MM.1S (cell line): Measurements from ENCODE around the gene ZMAT1.

Experiments used
- DNase-seq: peaks from one replicate; pipeline ENCODE4 v3.0.0-alpha.2; 2015
- H2AFZ ChIP-seq: fragments of 300-600 bp; sonication (generic); 2 replicates; pipeline ENCODE4 v1.6.0; 2016; ENCODE audit warnings: antibody characterized with exemption, low read length
- H3F3A ChIP-seq: fragments of 300-600 bp; sonication (generic); 2 replicates; pipeline ENCODE4 v1.6.1; 2016; ENCODE audit warnings: mild to moderate bottlenecking, antibody characterized with exemption, low read length, moderate library complexity, mixed read lengths; ENCODE audit not compliant: insufficient read depth
- H3K27ac ChIP-seq: fragments of 300-600 bp; sonication (generic); 2 replicates; pipeline ENCODE4 v1.5.1; 2016; ENCODE audit warnings: mild to moderate bottlenecking, low read length
- H3K27me3 ChIP-seq: fragments of 300-600 bp; sonication (generic); replicated peaks from 2 replicates; pipeline ENCODE4 v1.6.0; 2016; ENCODE audit warnings: low read length; ENCODE audit not compliant: insufficient read depth
- H3K36me3 ChIP-seq: fragments of 300-600 bp; sonication (generic); replicated peaks from 2 replicates; pipeline ENCODE4 v1.6.1; 2016; ENCODE audit warnings: mild to moderate bottlenecking, low read length, mixed read lengths; ENCODE audit not compliant: insufficient read depth
- H3K4me1 ChIP-seq: fragments of 300-600 bp; sonication (generic); 2 replicates; pipeline ENCODE4 v1.6.1; 2016; ENCODE audit warnings: low read length, mixed read lengths
- H3K4me2 ChIP-seq: fragments of 300-600 bp; sonication (generic); 2 replicates; pipeline ENCODE4 v1.6.0; 2016; ENCODE audit warnings: low read depth, low read length
- H3K4me3 ChIP-seq: fragments of 300-600 bp; sonication (generic); 2 replicates; pipeline ENCODE4 v1.5.1; 2016; ENCODE audit warnings: low read length, mixed read lengths
- H3K79me2 ChIP-seq: fragments of 300-600 bp; sonication (generic); 2 replicates; pipeline ENCODE4 v1.6.1; 2016; ENCODE audit warnings: mixed run types, low read length, mixed read lengths
- H3K9ac ChIP-seq: fragments of 300-600 bp; sonication (generic); 2 replicates; pipeline ENCODE4 v1.6.1; 2016; ENCODE audit warnings: low read length, mixed read lengths
- H3K9me2 ChIP-seq: fragments of 300-600 bp; sonication (generic); replicated peaks from 2 replicates; pipeline ENCODE4 v1.6.1; 2016; ENCODE audit warnings: mild to moderate bottlenecking, low read length, mixed read lengths; ENCODE audit not compliant: insufficient read depth
- H3K9me3 ChIP-seq: fragments of 300-600 bp; sonication (generic); replicated peaks from 2 replicates; pipeline ENCODE4 v1.6.1; 2016; ENCODE audit warnings: mild to moderate bottlenecking, low read length, mixed read lengths; ENCODE audit not compliant: insufficient read depth
- H4K20me1 ChIP-seq: fragments of 300-600 bp; sonication (generic); 2 replicates; pipeline ENCODE4 v1.6.1; 2016; ENCODE audit warnings: mild to moderate bottlenecking, low read length, moderate library complexity, mixed read lengths; ENCODE audit not compliant: insufficient read depth
- EZH2 ChIP-seq: fragments of 300-600 bp; sonication (generic); optimal IDR thresholded peaks from 2 replicates; pipeline ENCODE3; 2017; ENCODE audit warnings: low read depth, mild to moderate bottlenecking, antibody characterized with exemption, low read length, mixed read lengths
- EZH2phosphoT487 ChIP-seq: fragments of 300-600 bp; sonication (generic); IDR thresholded peaks from 2 replicates; pipeline ENCODE4 v1.6.1; 2018; ENCODE audit warnings: antibody characterized with exemption, low read length
- TF ChIP-seq, protein P1 (sequence below): fragments of 300-600 bp; sonication (generic); IDR thresholded peaks from 2 replicates; pipeline ENCODE4 v1.5.1; 2016; ENCODE audit warnings: antibody characterized with exemption, low read length, mixed read lengths

The ZMAT1 gene

DNA sequence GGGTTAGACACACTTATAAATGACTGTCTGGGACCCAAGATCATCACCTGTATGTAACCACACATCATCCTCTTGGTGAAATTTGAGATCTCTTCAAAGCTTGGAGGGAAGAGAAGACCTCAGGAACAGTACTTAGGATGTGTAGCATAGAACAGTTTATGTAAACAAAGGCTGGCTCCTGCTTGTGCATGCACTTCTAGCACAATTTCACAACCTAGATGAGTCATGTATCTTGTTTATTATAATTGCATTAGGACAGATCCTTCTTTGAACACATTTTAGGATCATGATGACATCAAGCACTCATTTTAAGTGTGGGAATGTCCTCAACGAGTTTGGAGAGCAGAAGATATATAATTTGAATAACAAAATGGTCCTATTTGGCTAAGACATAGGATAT is 26.3 kb upstream of the ZMAT1 start:
- H3K27me3 ChIP-seq, result no peaks in the 10 kb centered on the region
- H3F3A ChIP-seq, result 0 out of 2 replicates have a peak, but pooled peaks cover 4% of the 10 kb centered on the region
- H4K20me1 ChIP-seq, result no peaks in the 10 kb centered on the region
- H2AFZ ChIP-seq, result no peak overlapping the region
- TF ChIP-seq, protein P1, sequence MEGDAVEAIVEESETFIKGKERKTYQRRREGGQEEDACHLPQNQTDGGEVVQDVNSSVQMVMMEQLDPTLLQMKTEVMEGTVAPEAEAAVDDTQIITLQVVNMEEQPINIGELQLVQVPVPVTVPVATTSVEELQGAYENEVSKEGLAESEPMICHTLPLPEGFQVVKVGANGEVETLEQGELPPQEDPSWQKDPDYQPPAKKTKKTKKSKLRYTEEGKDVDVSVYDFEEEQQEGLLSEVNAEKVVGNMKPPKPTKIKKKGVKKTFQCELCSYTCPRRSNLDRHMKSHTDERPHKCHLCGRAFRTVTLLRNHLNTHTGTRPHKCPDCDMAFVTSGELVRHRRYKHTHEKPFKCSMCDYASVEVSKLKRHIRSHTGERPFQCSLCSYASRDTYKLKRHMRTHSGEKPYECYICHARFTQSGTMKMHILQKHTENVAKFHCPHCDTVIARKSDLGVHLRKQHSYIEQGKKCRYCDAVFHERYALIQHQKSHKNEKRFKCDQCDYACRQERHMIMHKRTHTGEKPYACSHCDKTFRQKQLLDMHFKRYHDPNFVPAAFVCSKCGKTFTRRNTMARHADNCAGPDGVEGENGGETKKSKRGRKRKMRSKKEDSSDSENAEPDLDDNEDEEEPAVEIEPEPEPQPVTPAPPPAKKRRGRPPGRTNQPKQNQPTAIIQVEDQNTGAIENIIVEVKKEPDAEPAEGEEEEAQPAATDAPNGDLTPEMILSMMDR, result no peak
- TF ChIP-seq EZH2 (no peak), EZH2phosphoT487 (no peak)
- H3K79me2 ChIP-seq, result no peaks in the 10 kb centered on the region
- H3K27ac ChIP-seq, result no peak overlapping the region; the same call in 1 of the 2 replicates
- no peak overlapping the region for H3K4me2 ChIP-seq
- no peak for DNase-seq
- H3K9me2 ChIP-seq, result no peaks in the 10 kb centered on the region
- peaks cover 17% of the 10 kb centered on the region for H3K4me1 ChIP-seq
- no peaks in the 10 kb centered on the region for H3K9me3 ChIP-seq
- H3K4me3 ChIP-seq, result no peak overlapping the region
- H3K36me3 ChIP-seq, result no peaks in the 10 kb centered on the region
- H3K9ac ChIP-seq, result no peak overlapping the region

DNA sequence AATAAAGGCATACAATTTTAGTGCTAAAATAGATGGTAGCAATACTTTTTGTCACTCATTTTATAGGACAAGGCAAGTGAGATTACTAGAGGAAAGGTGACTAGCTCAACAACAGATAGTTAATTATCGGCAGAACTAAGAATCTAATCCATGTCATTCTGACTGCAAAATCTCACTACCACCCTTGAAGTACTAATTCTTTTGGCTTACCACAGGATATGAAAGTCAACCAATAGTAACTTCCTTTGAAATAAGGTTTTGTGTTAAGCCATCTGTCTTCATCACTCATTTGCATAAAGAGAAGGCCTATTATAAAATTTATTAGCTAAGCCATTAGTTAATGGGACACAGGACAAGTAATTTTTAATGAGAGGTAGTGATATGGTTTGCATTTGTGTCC is 25.3 kb upstream of the ZMAT1 start:
- no peak overlapping the region for H3K27ac ChIP-seq
- H3K36me3 ChIP-seq, result no peaks in the 10 kb centered on the region
- no peaks in the 10 kb centered on the region for H4K20me1 ChIP-seq
- H3K9me3 ChIP-seq, result no peaks in the 10 kb centered on the region
- 0 out of 2 replicates have a peak overlapping the region, but pooled peaks have one; percentile 5 for H3K4me2 ChIP-seq
- H3K9ac ChIP-seq, result no peak overlapping the region
- peak; percentile 51 for DNase-seq
- H3K4me3 ChIP-seq, result no peak overlapping the region
- H3F3A ChIP-seq, result 0 out of 2 replicates have a peak, but pooled peaks cover 4% of the 10 kb centered on the region
- H3K79me2 ChIP-seq, result no peaks in the 10 kb centered on the region
- peaks cover 17% of the 10 kb centered on the region for H3K4me1 ChIP-seq
- H3K9me2 ChIP-seq, result no peaks in the 10 kb centered on the region
- no peak overlapping the region for H2AFZ ChIP-seq
- TF ChIP-seq EZH2phosphoT487, result no peak
- TF ChIP-seq, protein P1, result no peak
- TF ChIP-seq EZH2, result no peak
- no peaks in the 10 kb centered on the region for H3K27me3 ChIP-seq

DNA sequence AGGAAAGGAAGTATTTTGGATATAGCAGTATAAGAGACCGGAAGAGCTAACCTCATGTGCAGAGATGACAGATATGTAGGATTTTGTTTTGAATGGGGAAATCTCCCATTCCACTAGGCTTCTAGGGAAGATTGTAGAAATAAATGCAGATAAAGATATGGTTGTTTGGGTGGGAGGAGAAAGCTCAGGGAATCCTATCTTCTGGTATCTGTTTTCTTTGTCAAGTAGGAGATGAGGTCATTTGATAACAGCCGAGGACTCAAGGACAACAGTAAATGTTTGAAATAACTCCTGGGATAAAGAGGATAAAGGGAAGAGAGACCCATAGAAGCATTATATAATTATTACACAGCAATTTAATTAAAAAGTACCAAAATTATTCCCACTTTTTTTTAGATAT is 24.7 kb upstream of the ZMAT1 start:
- Histone ChIP-seq H3K4me2 (0 out of 2 replicates have a peak overlapping the region, but pooled peaks have one; percentile 0), H3K4me3 (no peak overlapping the region), H3K9ac (no peak overlapping the region), H4K20me1 (no peaks in the 10 kb centered on the region), H3K9me2 (no peaks in the 10 kb centered on the region), H3K36me3 (no peaks in the 10 kb centered on the region), H3K4me1 (peaks cover 17% of the 10 kb centered on the region), H3K27ac (no peak overlapping the region), H3K79me2 (no peaks in the 10 kb centered on the region), H3F3A (0 out of 2 replicates have a peak, but pooled peaks cover 4% of the 10 kb centered on the region), H3K9me3 (no peaks in the 10 kb centered on the region), H3K27me3 (no peaks in the 10 kb centered on the region), H2AFZ (no peak overlapping the region)
- TF ChIP-seq EZH2phosphoT487 (no peak), EZH2 (no peak)
- TF ChIP-seq, protein P1, result no peak
- no peak for DNase-seq
